Gastrocnemius medialis (tissue), 4 donors: ENCODE data around the gene ALDH2.

Experiments
- POLR2A ChIP-seq, 2 donors: fragments of 450-650 bp; IDR thresholded peaks; one replicate each; pipeline ENCODE4 v1.6.1; 2017; ENCODE audit warnings: antibody characterized with exemption in 2 of 2, mild to moderate bottlenecking in 2 of 2, moderate library complexity in 2 of 2
- TF ChIP-seq, protein P1 (sequence below), 5 experiments: fragments of 450-650 bp in 3 of 5; fragments of 200-600 bp in 2 of 5; sonication (generic) in 2 of 5; IDR thresholded peaks in 4 of 5; conservative IDR thresholded peaks in 1 of 5; 1 replicate in 4 of 5; 2 replicates in 1 of 5; pipeline ENCODE4 v1.5.1; 2016 to 2019; ENCODE audit warnings: antibody characterized with exemption in 5 of 5, mild to moderate bottlenecking in 3 of 5, moderate library complexity in 3 of 5

- TF ChIP-seq POLR2A (IDR thresholded peaks at IDR 0.05): no peak
- TF ChIP-seq, protein P1, sequence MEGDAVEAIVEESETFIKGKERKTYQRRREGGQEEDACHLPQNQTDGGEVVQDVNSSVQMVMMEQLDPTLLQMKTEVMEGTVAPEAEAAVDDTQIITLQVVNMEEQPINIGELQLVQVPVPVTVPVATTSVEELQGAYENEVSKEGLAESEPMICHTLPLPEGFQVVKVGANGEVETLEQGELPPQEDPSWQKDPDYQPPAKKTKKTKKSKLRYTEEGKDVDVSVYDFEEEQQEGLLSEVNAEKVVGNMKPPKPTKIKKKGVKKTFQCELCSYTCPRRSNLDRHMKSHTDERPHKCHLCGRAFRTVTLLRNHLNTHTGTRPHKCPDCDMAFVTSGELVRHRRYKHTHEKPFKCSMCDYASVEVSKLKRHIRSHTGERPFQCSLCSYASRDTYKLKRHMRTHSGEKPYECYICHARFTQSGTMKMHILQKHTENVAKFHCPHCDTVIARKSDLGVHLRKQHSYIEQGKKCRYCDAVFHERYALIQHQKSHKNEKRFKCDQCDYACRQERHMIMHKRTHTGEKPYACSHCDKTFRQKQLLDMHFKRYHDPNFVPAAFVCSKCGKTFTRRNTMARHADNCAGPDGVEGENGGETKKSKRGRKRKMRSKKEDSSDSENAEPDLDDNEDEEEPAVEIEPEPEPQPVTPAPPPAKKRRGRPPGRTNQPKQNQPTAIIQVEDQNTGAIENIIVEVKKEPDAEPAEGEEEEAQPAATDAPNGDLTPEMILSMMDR (IDR thresholded peaks at IDR 0.05 in 4 of 5, conservative IDR thresholded peaks at IDR 0.05 in 1 of 5): no peak
Observed at GRCh38 chr12:111846016-111846415, 79.3 kb downstream of the ALDH2 start.
